GM10266 (cell line): ENCODE results near the gene PC.
"Not testable (repeated sequence)": the region's sequence is repeated elsewhere in the genome, so short reads cannot be mapped to it uniquely, and the experiment has no call there.

Experiments used
- DNase-seq: peaks from one replicate; pipeline ENCODE4 v3.0.0; 2012; ENCODE audit errors: extremely low spot score
- TF ChIP-seq, protein P1 (sequence below): IDR thresholded peaks from 2 replicates; pipeline ENCODE4 v1.5.1; 2012; ENCODE audit warnings: mild to moderate bottlenecking, low read depth; ENCODE audit not compliant: control insufficient read depth, insufficient read depth; ENCODE audit errors: missing control alignments

PC gene

DNA sequence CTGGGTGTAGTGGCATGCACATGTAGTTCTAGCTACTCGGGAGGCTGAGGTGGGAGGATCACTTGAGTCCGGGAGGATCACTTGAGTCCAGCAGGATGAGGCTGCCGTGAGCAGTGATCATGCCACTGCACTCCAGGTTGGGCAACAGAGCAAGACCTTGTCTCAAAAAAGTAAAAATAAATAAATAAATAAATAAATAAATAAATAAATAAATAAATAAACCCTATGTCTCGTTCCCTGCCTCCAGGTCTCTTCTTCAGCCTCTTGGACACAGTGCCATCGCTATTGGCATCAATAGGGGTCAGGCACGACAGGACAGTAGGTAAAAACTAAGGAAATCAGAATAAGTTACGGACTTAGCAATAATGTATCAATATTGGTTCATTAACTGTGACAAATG is 41.4 kb upstream of the PC start:
- TF ChIP-seq, protein P1, sequence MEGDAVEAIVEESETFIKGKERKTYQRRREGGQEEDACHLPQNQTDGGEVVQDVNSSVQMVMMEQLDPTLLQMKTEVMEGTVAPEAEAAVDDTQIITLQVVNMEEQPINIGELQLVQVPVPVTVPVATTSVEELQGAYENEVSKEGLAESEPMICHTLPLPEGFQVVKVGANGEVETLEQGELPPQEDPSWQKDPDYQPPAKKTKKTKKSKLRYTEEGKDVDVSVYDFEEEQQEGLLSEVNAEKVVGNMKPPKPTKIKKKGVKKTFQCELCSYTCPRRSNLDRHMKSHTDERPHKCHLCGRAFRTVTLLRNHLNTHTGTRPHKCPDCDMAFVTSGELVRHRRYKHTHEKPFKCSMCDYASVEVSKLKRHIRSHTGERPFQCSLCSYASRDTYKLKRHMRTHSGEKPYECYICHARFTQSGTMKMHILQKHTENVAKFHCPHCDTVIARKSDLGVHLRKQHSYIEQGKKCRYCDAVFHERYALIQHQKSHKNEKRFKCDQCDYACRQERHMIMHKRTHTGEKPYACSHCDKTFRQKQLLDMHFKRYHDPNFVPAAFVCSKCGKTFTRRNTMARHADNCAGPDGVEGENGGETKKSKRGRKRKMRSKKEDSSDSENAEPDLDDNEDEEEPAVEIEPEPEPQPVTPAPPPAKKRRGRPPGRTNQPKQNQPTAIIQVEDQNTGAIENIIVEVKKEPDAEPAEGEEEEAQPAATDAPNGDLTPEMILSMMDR = no peak
- no peak for DNase-seq

DNA sequence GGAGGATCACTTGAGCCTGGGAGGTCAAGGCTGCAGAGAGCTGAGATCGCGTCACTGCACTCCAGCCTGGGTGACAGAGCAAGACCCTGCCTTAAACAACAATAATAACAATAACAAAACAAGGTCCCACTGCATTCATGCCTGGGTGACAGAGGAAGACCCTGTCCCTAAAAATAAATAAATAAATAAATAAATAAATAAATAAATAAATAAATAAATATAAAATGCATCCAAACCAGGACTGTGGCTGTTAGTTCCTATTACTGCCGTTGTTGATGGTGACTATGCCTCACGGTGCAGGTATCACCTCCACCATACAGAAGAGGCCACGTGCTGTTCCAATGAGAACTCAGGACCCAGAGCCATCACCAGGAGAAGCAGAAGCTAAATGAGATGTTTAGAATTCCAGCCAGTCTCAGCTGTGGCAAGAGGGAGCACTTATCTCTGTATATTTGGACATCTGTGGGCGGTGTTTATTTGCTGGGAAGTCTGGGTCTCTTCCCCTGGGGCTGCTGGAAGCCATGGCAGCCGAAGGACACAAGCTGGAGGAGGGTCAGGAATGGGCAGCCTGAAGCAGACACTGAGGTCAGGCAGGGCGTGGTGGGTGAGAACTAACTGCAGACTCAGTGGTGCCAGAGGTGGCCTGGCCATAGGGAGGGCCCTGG is 38.6 kb upstream of the PC start:
- TF ChIP-seq, protein P1 = no peak
- DNase-seq = no peak

DNA sequence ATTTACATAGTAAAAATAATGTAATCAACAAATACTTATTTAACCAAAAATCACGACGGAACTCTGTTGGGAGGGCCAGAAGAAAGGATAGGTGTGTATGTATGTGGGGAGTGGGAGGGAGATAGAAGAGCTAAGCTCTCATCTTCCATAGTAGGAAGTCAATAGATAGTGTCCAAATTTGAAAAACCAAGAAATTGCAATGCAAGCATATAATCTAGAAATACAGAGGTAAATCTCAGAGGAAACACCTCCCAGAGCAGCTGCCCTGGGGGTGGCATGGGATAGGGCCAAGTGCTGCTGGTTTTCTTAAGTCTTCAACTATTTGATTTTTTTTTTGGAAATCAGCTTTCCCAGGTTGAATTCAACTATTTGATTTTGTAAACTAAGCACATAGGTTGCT is 33.9 kb upstream of the PC start:
- TF ChIP-seq, protein P1 = no peak
- no peak for DNase-seq

DNA sequence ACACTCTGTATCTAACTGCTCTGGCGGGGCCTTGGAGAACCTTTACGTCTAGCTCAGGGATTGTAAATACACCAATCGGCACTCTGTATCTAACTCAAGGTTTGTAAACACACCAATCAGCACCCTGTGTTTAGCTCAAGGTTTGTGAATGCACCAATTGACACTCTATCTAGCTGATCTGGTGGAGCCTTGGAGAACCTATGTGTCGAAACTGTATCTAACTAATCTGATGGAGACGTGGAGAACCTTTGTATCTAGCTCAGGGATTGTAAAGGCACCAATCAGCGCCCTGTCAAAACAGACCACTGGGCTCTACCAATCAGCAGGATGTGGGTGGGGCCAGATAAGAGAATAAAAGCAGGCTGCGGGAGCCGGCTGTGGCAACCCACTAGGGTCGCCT is 31.2 kb upstream of the PC start:
- not testable (repeated sequence) for DNase-seq

DNA sequence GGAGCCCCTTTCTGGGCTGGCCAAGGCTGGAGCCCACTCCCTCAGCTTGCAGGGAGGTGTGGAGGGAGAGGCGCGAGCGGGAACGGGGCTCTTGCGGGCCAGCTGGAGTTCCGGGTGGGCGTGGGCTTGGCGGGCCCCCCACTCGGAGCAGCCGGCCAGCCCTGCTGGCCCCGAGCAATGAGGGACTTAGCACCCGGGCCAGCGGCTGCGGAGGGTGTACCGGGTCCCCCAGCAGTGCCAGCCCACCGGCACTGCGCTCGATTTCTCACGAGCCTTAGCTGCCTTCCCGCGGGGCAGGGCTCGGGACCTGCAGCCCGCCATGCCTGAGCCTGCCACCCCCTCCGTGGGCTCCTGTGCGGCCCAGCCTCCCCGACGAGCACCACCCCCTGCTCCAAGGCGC is 30.6 kb upstream of the PC start:
- DNase-seq = not testable (repeated sequence)

DNA sequence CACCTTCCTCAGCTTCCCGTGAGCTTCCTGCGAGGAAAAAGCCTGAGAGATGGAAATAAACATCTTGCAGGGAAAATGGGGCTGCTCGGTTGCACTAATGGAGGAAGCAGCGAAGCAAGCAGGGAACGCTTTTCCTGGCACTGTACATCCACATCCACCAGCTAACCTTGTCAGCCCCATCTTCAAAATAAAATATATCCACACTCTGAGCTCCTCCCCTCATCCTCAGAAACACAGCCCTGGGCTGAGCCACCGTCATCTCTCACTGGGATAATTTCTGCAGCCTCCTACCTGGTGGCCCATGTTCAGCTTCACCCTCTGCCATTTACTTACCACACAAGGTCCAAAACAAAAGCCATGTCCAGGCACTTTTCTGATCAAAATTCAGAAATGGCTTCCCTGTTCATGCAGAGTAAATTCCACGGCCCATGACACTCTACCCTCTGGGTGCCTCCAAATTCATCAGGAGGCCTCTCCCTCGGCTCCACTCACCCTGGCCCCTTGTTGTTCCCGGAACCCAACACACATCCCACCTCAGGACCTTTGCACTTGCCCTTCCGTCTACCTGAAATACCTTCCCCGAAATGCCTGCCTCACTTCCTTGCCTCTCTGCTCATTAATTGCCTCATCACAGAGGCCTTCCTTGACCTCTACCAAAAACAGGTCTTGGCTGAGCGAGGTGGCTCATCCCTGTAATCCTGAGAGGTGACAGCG is 29.9 kb upstream of the PC start:
- DNase-seq = no peak
- TF ChIP-seq, protein P1 = no peak

DNA sequence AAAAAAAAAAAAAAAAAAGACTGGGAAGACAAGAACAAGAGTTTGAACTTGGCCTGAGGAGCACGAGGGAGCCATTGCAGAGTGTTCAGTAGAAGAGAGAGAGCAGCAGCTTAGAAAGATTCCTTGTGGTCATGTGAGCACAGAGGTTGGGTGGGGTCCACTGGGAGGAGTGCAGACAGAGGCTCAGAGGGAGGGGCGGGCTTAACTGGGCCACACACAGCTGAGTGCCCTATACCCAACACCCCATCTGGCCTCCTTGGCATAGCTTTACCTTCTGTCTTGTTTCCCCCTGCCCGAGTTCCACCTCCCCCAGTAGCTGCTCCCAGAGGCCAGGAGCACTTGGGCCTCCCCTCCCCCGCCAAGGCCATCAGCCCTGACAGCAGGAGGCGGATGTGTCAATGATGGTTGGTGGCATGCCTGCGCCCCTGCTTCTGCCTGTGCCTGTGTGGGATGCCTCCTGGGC is 29.0 kb upstream of the PC start:
- no peak for DNase-seq
- TF ChIP-seq, protein P1 = no peak

DNA sequence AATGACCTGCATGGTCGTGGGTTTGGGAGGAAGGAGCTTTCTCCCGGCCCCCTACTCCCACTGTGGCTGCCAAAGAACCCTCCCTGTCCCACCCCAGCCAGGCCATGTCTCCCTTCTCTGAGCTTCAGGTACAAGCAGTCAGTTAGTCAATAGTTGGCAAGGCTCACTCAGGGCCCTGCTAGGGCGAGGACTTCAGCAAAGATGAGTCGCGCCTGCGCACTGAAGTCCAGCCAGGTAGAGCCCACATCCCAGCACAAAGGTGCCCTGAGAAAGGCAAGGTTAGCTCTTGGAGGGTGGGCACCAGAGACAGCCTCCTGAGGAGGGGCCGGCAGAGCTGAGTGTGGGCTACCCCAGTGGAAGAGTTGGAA is 28.0 kb upstream of the PC start:
- TF ChIP-seq, protein P1 = no peak
- DNase-seq = no peak
